EH (cell line): ENCODE measurements around the gene ZNF555.
A peak's percentile ranks its signal among the peaks of the same experiment; 100 is the strongest.
"Not testable (repeated sequence)": the region's sequence is repeated elsewhere in the genome, so short reads cannot be mapped to it uniquely, and the experiment has no call there.

ENCODE experiments used
- DNase-seq: peaks from one replicate; pipeline ENCODE4 v3.0.0-alpha.2; 2015; ENCODE audit warnings: low read depth

ZNF555 gene

DNA sequence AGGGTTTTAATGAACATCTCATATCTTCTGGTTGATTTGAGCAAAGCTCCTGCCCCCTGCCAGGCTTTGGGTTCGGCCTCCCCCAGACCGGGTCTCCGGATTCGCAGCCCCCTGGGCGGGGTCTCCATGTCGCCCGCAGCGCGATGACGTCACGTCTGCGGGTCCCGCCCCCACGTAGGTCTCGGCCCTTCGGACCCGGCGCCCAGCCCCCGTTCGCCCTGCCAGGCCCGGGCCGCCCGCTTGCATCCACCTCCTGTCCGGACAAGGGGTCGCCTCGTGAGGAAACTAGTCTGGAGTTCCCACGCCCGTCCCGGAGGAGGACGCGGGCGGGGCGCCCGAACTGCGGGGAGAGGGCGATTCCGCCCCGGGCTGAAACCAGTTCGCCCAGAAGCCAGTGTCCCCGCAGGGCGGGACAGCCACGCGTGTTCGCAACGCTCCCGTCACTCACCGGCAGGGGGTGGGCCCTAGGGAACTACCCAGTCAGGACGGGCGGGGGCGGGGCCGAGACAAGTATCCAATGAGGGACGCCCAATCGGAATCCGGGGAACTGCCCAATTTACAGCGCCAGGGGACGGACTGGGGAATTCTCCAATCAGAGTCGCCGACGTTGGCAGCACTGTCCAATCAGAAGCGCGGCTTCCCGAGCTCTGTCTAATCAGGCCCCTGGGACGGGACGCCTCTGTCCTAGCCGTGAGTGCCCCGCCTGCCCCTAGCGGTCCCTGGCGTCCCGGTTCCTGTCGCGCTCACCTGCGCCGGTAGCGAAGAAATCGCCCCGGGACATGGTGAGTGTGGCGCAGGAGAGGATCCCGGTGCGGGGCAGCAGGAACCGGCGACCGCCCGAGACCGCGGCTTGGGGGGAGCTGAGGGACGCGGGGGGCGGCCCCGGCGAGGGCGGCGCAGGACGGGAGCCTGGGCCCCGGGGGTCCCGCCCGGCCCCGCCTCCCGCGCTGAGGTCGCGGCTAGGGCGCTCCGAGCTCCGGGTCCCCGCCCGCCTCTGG, at the start of gene ZNF555:
TSS of gene ZNF555 (plus strand) at position 682 of the 998 bp plus-strand sequence. CDS start at position 780, 98 bp downstream.
- DNase-seq: peak; percentile 99

DNA sequence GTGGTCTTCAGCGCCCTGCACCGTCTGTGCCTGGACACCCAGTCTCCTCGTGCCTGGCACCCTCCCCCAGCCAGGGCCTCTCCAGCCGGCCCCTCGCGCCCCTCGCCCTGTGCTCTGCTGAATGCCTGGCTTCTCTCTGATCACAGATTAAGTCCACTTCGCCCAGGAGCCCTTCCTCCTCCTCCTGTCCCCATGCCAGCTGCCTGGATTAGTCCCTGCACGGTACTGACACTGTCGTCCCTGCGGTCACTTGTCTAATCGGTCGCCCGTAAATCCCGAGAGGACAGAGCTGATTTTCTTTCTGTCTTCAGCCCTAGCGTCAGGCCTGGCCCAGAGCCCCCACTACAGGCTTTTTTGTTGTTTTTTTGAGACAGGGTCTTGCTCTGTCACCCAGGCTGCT, 49.4 kb upstream of the ZNF555 start:
- no peak for DNase-seq

DNA sequence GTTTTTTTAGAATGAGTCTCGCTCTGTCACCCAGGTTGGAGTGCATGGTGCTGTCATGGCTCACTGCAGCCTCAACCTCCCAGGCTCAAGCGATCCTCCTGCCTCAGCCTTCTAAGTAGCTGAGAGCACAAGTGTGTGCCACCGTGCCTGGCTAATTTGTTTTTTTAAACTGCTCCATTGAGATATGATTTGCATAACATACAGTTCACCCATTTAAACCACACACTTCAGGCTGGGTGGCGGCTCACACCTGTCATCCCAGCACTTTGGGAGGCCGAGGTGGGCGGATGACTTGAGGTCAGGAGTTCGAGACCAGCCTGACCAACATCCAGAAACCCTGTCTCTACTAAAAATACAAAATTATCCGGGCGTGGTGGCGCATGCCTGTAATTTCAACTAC, 48.6 kb upstream of the ZNF555 start:
- not testable (repeated sequence) for DNase-seq

DNA sequence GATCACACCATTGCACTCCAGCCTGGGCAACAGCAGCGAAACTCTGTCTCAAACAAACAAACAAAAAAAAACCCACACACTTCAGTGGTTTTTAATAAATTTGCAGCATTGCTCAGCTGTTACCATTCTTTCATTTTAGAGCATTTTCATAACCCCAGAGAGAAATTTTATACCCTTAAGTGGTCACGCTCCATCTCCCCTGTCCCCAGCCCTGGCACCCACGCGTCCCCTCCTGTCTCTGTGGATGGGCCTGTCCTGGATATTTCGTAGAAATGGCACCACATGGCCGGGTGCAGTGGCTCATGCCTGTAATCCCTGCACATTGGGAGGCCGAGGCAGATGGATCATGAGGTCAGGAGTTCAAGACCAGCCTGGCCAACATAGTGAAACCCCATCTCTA, 48.1 kb upstream of the ZNF555 start:
- DNase-seq: no peak

DNA sequence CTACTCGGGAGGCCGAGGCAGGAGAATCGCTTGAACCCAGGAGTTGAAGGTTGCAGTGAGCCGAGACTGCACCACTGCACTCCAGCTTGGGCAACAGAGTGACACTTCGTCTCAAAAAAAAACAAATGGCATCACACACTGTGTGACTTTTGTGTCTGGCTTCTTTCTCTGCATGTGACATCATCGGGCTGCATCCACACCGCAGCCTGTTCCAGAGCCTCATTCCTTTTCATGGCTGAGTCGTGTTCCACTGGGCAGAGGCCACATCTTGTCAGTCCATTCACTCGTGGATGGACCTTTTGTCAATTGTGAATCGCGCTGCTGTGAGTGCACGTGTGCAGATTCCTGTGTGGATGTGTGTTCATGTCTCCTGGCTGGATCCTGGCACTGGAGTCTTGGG, 47.7 kb upstream of the ZNF555 start:
- DNase-seq: no peak

DNA sequence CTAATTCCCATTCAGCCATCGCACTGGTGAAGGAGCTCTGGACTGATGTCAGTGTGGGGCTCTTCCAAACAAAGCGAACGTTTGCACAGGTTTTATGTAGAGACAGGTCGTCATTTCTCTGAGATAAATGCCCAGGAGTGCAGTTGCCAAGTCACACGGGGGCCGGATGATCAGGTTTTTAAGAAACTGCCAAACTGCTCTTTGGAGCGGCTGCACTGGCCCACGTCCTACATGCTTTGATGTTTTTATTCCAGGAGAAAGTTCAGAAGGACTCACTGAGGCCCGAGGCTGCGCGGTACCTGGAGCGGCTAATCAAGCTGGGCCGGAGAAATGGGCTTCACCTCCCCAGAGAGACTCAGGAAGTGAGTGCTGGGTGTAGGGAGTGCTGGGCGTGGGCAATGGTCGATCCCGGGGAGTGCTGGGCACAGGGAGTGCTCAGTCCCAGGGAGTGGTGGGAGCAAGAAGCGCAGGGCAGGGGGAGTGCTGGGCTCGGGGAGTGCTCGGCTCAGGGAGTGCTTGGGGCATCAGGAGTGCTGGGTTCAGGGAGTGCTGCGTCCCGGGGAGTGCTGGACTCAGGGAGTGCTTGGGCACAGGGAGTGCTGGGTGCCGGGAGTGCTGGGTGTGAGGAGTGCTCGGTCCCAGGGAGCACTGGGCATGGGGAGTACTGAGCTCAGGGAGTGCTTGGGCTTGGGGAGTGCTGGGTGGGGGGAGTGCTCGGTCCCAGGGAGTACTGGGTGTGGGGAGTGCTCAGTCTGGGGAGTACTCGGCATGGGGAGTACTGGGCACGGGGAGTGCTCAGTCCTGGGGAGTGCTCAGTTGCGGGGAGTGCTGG, 45.2 kb upstream of the ZNF555 start:
- no peak for DNase-seq

DNA sequence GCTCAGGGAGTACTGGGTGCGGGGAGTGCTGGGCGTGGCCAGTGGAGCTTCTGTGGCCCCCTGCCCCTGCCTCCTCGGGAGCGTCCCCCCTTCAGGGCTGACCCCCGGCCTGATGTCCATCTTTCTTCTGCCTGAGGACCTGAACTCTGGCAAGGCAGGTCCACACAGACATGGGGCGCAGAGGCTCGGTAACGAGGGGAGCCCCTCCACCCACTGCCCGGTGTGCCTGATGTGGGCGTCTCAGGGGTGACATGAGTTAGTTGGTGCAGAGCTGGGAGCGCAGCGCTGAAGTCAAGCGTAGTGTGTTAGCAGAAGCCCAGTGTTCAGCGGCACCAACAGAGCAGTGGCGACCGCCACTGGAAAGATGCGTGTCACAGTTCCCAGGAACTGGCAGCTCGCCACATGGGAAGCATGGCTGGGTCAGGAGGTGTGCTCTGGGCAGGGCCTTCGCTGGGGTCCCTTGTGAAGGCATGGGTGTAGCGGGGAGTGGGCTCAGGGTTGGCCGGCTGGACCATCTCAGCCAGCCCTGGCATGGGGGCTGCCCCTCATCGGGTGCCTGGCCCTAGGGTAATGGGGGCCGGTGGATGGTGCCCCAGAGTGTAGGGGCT, 44.5 kb upstream of the ZNF555 start:
- DNase-seq: no peak

DNA sequence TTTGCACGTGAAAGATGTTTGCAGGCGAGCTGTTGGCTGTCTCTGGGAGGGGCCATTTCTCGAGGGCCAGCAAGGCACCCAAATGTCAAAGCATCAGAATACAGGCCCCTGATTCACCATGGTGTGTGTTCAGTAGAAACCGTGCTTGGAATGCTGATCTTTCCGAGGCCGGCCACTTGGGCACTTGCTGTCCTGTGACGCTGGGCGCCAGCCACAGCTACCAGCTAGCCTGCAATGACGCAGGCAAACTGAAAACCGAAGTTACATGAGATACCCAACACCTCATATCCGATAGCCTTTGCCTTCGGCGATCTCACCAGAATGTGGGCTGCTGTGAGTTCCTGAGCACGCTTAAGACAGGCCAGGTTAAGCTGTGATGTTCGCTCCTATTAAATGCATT, 44.0 kb upstream of the ZNF555 start:
- no peak for DNase-seq

DNA sequence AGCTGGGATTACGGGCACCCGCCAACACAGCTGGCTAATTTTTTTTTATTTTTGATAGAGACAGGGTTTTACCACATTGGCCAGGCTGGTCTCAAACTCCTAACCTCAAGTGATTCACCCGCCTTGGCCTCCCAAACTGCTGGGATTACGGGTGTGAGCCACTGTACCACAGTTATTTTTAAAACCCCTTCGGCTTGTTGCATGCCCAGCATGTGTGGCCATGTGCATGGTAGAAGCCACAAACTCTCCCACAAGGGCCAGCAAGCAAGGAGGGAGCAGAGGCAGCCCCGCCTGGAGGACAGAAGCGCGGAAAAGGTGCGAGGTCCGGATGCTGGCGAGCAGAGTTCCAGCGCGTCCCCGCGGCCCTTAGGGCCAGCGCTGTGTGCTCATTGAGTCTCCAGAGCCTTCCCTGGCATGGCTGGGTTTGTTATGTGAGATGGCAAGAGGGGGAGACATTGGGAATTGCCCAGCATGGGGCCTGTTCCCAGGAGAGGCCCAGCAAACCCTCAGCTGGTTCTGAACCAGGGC, 43.1 kb upstream of the ZNF555 start:
- no peak for DNase-seq

DNA sequence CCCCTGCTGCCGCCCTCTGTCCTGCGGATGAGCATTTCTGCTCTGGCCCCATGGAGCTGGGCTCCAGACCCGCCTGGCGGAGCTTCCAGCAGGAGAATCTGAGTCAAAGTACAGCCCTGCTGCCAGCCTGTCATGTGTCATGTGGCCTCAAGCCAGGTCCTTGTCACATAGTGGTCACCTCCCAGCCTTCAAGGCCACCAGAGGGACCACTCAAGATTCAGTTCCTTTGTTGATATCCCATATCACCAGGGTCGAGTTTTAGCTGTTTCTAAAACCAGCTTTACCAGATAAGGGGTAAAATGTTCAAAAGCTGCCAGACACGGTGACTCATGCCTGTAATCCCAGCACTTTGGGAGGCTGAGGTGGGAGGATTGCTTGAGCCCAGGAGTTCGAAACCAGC, 42.5 kb upstream of the ZNF555 start:
- peak; percentile 19 for DNase-seq

DNA sequence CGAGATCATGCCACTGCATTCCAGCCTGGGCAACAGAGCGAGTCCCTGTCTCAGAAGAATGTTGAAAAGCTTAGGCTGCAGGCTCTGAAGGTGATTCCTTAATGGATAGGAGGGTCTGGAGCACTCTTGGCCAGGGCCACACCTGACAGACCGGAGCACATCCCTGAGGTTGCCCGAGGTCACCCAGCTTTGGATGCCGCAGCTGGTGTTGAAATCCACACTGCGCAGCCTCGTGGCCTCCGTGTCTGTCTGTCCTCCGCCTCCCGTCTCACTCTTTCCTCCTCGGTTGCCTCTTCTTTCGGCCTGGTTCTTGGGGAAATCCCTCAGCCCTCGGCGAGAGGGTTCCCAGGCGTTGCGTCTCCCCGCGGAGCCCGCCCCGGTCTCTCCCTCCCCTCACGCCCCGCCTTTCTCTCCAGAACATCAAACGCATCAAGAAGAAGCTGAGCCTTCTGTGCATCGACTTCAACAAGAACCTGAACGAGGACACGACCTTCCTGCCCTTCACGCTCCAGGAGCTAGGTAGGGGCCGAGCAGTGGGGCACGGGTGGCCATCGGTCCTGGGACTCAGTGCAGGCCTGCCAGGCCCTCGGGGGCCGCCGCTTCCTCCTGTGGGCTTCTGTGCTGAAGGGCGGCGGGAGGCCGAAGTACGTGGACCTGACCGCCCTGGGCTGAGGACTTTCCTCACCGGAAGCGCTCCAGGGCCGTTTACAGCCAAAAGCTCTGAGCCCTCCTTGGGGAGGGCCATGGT, 41.8 kb upstream of the ZNF555 start:
- no peak for DNase-seq

DNA sequence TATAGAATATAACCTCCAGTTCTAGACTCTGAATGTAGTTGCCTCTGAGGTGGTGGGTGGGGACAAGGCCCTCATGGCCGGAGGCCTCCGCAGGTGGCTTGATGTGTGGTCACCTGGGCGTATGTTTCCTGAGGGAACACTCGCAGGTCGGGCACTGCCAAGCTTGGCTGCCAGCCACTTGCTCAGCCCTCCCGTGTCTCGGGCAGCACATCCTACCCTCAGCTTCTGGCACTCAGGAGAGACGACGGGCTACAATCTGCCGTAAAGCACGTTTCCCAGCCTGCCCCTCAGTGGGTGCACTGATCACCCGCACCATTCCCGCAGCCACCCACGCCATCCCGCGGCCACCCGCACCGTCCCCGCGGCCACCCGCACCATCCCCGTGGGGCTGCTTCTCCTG, 40.8 kb upstream of the ZNF555 start:
- DNase-seq: no peak

DNA sequence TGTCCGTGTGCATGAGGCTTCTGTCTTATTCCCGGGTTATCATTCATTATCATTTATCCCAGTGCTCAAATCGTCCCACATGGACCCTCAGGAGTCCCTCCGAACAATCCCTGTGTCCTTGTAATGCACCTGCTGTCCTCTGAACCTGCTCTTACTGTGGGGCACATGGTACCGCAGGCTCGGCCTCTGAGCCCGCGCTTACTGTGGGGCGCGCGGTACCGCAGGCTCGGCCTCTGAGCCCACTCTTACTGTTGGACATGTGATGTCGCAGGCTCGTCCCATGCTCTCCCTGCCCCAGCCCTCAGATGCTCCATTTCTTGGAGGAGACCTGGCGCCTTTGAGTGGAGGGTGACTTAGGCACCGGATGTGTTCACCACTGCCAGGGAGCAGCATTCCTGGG, 38.4 kb upstream of the ZNF555 start:
- no peak for DNase-seq

DNA sequence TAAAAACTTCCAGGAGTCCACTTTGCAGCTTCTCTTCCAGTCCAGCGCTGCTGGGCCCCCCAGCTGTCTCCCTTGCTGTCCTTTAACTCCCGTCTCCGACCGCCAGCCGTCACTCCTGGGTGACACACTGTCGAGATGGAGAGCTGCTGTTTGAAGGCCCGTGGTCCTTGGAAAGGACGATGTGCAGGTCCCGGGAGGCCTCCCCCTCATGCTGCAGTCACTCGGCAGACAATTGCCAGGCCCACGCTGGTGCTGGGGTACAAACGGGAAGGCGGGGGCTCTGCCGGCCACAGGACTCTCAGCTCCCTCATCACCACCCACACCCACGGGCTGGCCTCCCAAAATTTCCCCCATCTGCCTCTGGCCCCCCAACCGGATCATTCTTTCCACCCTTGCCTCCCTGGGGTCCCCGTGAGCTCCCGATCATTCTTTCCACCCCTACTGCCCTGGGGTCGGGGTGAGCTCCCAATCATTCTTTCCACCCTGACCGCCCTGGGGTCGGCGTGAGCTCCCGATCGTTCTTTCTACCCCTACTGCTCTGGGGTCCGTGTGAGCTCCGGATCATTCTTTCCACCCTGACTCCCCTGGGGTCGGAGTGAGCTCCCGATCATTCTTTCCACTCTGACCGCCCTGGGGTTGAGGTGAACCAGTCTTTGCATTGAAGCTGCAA, 37.7 kb upstream of the ZNF555 start:
- DNase-seq: no peak

DNA sequence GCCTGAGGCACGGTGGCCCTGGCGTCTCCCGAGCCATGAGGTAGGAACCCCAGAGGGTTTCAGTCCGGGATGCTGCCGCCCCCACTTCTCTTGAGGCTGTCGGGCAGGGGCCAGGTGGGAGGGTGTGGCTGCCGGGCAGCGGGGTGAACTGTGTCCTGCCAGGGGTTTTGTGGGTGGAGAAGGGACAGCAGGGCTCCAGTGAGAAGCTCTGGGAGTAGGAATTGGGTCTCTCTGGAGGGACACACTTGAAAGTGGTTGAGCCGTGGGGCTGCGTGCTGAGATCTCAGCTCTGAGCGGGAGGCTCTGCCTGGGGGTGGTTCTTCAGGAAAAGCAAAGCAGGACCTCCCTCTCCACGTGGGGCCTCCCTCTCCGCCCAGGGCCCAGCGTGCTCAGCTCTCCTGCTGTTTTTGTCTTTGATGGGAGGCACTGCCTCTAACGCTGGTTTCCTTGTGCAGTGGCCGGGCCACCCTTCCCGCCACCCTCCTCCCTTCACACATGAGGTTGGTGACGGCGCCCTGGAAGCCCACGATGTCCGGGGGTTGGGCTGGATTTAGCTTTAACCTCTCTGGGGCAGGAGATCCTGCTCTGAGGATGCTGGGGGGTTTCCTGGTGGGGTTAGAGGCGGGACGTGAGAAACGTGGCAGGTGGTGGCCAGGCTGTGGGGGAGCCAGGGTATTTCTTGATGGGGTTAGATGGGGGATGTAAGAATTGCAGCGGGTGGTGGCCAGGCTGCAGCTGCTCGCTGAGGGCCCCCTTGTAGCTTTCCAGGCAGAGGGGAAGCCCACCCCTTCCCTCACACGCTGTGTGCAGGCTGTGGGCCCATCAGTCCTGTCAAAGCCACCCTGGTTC, 36.9 kb upstream of the ZNF555 start:
- DNase-seq: no peak

DNA sequence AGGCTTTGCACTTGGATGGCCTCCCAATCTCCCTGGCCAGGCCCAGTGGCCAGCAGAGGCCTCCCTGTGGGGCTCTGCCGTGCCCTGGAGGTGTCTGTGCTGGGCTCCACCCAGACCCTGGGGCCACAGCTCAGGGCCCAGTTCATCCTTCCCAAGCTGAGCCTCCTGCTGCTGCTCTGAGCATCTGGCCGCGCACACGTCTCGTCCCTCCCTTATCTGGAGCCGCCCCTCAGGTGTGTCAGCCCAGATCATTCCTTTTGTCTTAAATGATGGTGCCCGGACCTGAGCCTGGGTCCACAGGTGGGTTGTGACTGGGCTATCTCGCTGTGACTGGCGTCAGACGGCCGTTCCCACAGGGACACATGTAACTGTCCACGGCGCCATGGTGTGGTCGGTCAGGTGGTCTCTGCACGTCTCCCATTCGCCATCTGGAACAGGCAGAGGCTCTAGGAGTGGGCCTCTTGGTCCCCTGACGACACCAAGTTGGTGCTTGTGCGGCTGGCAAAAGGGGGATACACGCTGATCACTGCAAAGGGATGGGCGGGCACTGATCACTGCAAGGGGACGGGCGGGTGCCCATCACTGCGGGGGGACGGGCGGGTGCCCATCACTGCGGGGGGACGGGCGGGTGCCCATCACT, 35.9 kb upstream of the ZNF555 start:
- DNase-seq: no peak

DNA sequence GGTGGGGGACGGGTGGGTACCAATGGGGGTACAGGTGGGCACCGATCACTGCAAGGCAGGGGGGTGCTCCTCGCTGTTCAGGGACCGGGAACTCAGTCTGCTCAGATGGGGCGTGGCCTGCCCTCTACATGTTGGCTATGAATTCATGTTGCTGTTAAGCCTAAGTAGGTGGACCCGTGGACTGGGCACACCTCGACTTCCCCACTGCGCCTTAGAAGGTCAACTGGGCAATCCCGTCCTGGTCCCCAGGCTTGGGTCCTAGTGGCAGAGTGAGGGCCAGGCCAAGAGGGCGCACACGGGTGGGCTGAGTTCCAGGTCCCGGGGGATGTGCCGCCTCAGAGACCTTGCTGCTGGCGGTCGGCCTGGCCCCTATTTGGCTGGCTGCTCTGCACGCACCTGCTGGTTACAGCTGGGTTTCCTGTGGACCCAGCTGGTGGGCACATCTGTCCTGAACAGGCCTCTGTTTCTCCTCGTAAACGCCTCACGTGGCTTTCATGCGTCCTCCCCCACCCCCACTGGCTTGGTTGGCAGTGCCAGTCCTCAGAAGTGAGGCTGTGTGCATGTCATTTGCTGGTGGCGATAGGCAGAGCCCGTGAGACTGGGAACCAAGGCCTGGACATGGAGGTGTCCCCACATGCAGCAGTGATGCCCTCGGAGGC, 35.2 kb upstream of the ZNF555 start:
- no peak for DNase-seq

DNA sequence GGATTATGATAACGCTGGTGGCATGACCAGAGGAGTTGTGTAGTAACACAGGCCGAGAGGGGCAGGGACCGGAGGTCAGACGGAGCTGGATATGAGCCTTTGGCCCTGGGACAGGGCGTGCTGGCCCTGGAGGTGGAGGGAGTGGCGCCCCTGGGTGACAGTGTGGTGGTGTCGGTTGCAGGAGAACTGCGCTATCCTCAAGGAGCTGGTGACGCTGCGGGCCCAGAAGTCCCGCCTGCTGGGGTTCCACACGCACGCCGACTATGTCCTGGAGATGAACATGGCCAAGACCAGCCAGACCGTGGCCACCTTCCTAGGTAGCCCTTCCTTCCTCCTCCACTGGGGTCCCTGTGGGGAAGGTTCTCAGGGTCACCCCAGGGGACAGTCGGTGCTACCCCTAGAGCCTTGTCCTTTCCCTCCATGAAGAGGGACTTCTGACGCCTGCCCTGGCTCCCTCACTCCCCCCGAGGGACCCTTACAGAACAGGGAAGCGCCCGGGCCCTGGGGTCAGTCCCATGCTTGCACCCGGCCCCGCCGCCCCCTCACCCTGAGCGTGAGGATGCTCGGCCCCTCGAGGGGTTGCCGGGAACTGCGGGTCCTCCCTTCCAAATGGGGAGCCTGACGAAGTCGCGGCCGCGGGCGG, 34.4 kb upstream of the ZNF555 start:
- DNase-seq: no peak
